SK-N-SH treated with all-trans-retinoic acid at 6 μM for 48 hours (cell line): ENCODE measurements around the gene STKLD1.

Experiments used
- ATAC-seq: fragments of 200-7000 bp; cut with Tn5 transposase; 3 replicates; pipeline ENCODE4 v1.9.1; 2020; ENCODE audit warnings: mild to moderate bottlenecking, moderate library complexity
- ARNTL ChIP-seq: fragments of 450-650 bp; formaldehyde crosslinking; IDR thresholded peaks from 2 replicates; pipeline ENCODE4 v1.5.0; 2020; ENCODE audit warnings: low read depth, mild to moderate bottlenecking, moderate library complexity, borderline replicate concordance
- BACH2 ChIP-seq: fragments of 250-450 bp; sonication (Bioruptor Pico); IDR thresholded peaks from 2 replicates; pipeline ENCODE4 v1.9.0; 2021; ENCODE audit warnings: mild to moderate bottlenecking, borderline replicate concordance
- CREB5 ChIP-seq: fragments of 250-450 bp; sonication (Bioruptor Pico); IDR thresholded peaks from 2 replicates; pipeline ENCODE4 v1.5.1; 2020; ENCODE audit warnings: low read depth, mild to moderate bottlenecking, moderate library complexity
- CSRNP3 ChIP-seq: fragments of 250-450 bp; sonication (Bioruptor Pico); IDR thresholded peaks from 2 replicates; pipeline ENCODE4 v1.5.1; 2021; ENCODE audit warnings: mild to moderate bottlenecking, moderate library complexity
- GLIS3 ChIP-seq: fragments of 250-450 bp; sonication (Bioruptor Pico); IDR thresholded peaks from 2 replicates; pipeline ENCODE4 v1.5.0; 2020; ENCODE audit warnings: mild to moderate bottlenecking, moderate library complexity
- ISL1 ChIP-seq: fragments of 250-450 bp; sonication (Bioruptor Pico); IDR thresholded peaks from 2 replicates; pipeline ENCODE4 v2.1.2; 2022; ENCODE audit warnings: mild to moderate bottlenecking, moderate library complexity
- OSR1 ChIP-seq: fragments of 250-450 bp; sonication (Bioruptor Pico); IDR thresholded peaks from 2 replicates; pipeline ENCODE4 v1.8.0; 2022; ENCODE audit warnings: moderate library complexity, mild to moderate bottlenecking, inconsistent platforms
- PATZ1 ChIP-seq: fragments of 250-450 bp; sonication (Bioruptor Pico); IDR thresholded peaks from 2 replicates; pipeline ENCODE4 v1.8.0; 2020; ENCODE audit warnings: mild to moderate bottlenecking, moderate library complexity, borderline replicate concordance
- POU6F1 ChIP-seq: fragments of 250-450 bp; sonication (Bioruptor Pico); IDR thresholded peaks from 2 replicates; pipeline ENCODE4 v1.8.0; 2021; ENCODE audit warnings: low read depth, mild to moderate bottlenecking, moderate library complexity, borderline replicate concordance
- PPARA ChIP-seq: fragments of 250-450 bp; sonication (Bioruptor Pico); IDR thresholded peaks from 2 replicates; pipeline ENCODE4 v1.5.0; 2020; ENCODE audit warnings: mild to moderate bottlenecking, borderline replicate concordance
- RARB ChIP-seq: fragments of 250-450 bp; sonication (Bioruptor Pico); IDR thresholded peaks from 2 replicates; pipeline ENCODE4 v1.8.0; 2021; ENCODE audit warnings: mild to moderate bottlenecking, moderate library complexity
- SNAI2 ChIP-seq: fragments of 250-450 bp; sonication (Bioruptor Pico); IDR thresholded peaks from 2 replicates; pipeline ENCODE4 v1.5.0; 2020; ENCODE audit warnings: mild to moderate bottlenecking, moderate library complexity
- TOX ChIP-seq: fragments of 250-450 bp; sonication (Bioruptor Pico); IDR thresholded peaks from 2 replicates; pipeline ENCODE4 v1.8.0; 2021; ENCODE audit warnings: mild to moderate bottlenecking, moderate library complexity, borderline replicate concordance
- TSHZ2 ChIP-seq: fragments of 250-450 bp; sonication (Bioruptor Pico); IDR thresholded peaks from 2 replicates; pipeline ENCODE4 v1.5.0; 2020; ENCODE audit warnings: mild to moderate bottlenecking, moderate library complexity
- ZC3H10 ChIP-seq: fragments of 250-450 bp; sonication (Bioruptor Pico); IDR thresholded peaks from 2 replicates; pipeline ENCODE4 v1.5.1; 2021; ENCODE audit warnings: mild to moderate bottlenecking, moderate library complexity
- ZFP3 ChIP-seq: fragments of 250-450 bp; sonication (Bioruptor Pico); IDR thresholded peaks from 2 replicates; pipeline ENCODE4 v1.5.0; 2020; ENCODE audit warnings: mild to moderate bottlenecking, moderate library complexity
- ZFP30 ChIP-seq: fragments of 450-650 bp; formaldehyde crosslinking; IDR thresholded peaks from 2 replicates; pipeline ENCODE4 v1.5.0; 2022; ENCODE audit warnings: mild to moderate bottlenecking, moderate library complexity
- ZNF565 ChIP-seq: fragments of 450-650 bp; formaldehyde crosslinking; conservative IDR thresholded peaks from 2 replicates; pipeline ENCODE4 v1.5.0; 2020; ENCODE audit warnings: low read depth, mild to moderate bottlenecking, moderate library complexity
- ZNF70 ChIP-seq: fragments of 450-650 bp; formaldehyde crosslinking; IDR thresholded peaks from 2 replicates; pipeline ENCODE4 v1.5.0; 2020; ENCODE audit warnings: mild to moderate bottlenecking, moderate library complexity
- ZNF8 ChIP-seq: fragments of 450-650 bp; formaldehyde crosslinking; IDR thresholded peaks from 2 replicates; pipeline ENCODE4 v1.5.0; 2020; ENCODE audit warnings: mild to moderate bottlenecking, moderate library complexity

STKLD1 gene

GRCh38 chr9:133331641-133332380 lies 44.4 kb upstream of the STKLD1 start (continued):
- TF ChIP-seq PATZ1 (CRISPR knock-in tag), result no peak
- no peak for TF ChIP-seq ISL1 (CRISPR knock-in tag)

- no peak for ATAC-seq
- TF ChIP-seq PPARA (CRISPR knock-in tag), result no peak
- TF ChIP-seq SNAI2 (CRISPR knock-in tag), result no peak
- TF ChIP-seq ZNF70, result no peak
- TF ChIP-seq ZNF565 (CRISPR knock-in tag), result no peak
- no peak for TF ChIP-seq TOX (CRISPR knock-in tag)
- no peak for TF ChIP-seq ZC3H10 (CRISPR knock-in tag)
- no peak for TF ChIP-seq ARNTL
- no peak for TF ChIP-seq ZFP30 (CRISPR knock-in tag)
- no peak for TF ChIP-seq PATZ1 (CRISPR knock-in tag)
- no peak for TF ChIP-seq ZFP3 (CRISPR knock-in tag)
- TF ChIP-seq ZNF8 (CRISPR knock-in tag), result no peak
- no peak for TF ChIP-seq POU6F1 (CRISPR knock-in tag)
- TF ChIP-seq CSRNP3 (CRISPR knock-in tag), result no peak
- TF ChIP-seq ISL1 (CRISPR knock-in tag), result no peak
- no peak for TF ChIP-seq OSR1
- TF ChIP-seq CREB5, result no peak
- no peak for TF ChIP-seq BACH2
- no peak for TF ChIP-seq TSHZ2 (CRISPR knock-in tag)
- TF ChIP-seq GLIS3 (CRISPR knock-in tag), result no peak
- no peak for TF ChIP-seq RARB (CRISPR knock-in tag)
Measured at GRCh38 chr9:133332381-133332730, 43.8 kb upstream of the STKLD1 start.

- no peak for ATAC-seq
- no peak for TF ChIP-seq TSHZ2 (CRISPR knock-in tag)
- TF ChIP-seq CREB5, result no peak
- TF ChIP-seq CSRNP3 (CRISPR knock-in tag), result no peak
- no peak for TF ChIP-seq ZFP30 (CRISPR knock-in tag)
- no peak for TF ChIP-seq PPARA (CRISPR knock-in tag)
- no peak for TF ChIP-seq ZC3H10 (CRISPR knock-in tag)
- TF ChIP-seq ZNF565 (CRISPR knock-in tag), result no peak
- TF ChIP-seq ARNTL, result no peak
Measured at GRCh38 chr9:133333011-133333410, 43.2 kb upstream of the STKLD1 start.
